T-helper 2 cell treated with Interferon-gamma antibody and Interleukin-4, amounts not matched to agents 5 μg/mL and 100 μg/mL, for 36 hours (primary cell): ENCODE data around the gene LYRM2.

Experiments
- DNase-seq: peaks from one replicate; pipeline ENCODE4 v3.0.0; 2021; ENCODE audit warnings: low spot score
- H3K27ac Mint-ChIP-seq: one replicate; pipeline ENCODE4 v1.8.0; 2021; ENCODE audit warnings: mild to moderate bottlenecking, mixed read lengths
- H3K27me3 Mint-ChIP-seq: one replicate; pipeline ENCODE4 v1.8.0; 2021; ENCODE audit warnings: low read depth, mixed read lengths
- H3K36me3 Mint-ChIP-seq: one replicate; pipeline ENCODE4 v1.8.0; 2021; ENCODE audit warnings: low read depth, mixed read lengths
- H3K4me1 Mint-ChIP-seq: one replicate; pipeline ENCODE4 v1.8.0; 2021; ENCODE audit warnings: low read depth, mixed read lengths
- H3K4me3 Mint-ChIP-seq: one replicate; pipeline ENCODE4 v1.8.0; 2022; ENCODE audit warnings: mild to moderate bottlenecking, moderate library complexity, mixed read lengths
- H3K9me3 Mint-ChIP-seq: one replicate; pipeline ENCODE4 v1.8.0; 2021; ENCODE audit warnings: mixed read lengths

The LYRM2 gene

GRCh38 chr6:89597988-89598387 lies 40.6 kb downstream of the LYRM2 start:
- H3K36me3 Mint-ChIP-seq = peaks cover 13% of the 10 kb centered on the region
- H3K27ac Mint-ChIP-seq = no peak overlapping the region
- no peaks in the 10 kb centered on the region for H3K27me3 Mint-ChIP-seq
- DNase-seq = no peak
- peak overlapping the region; percentile 39 for H3K4me3 Mint-ChIP-seq
- H3K9me3 Mint-ChIP-seq = peaks cover 22% of the 10 kb centered on the region
- H3K4me1 Mint-ChIP-seq = peaks cover 28% of the 10 kb centered on the region

- Mint-ChIP-seq H3K4me1 (peaks cover 28% of the 10 kb centered on the region), H3K9me3 (peaks cover 22% of the 10 kb centered on the region), H3K4me3 (peak overlapping the region; percentile 52), H3K27ac (no peak overlapping the region), H3K36me3 (peaks cover 13% of the 10 kb centered on the region), H3K27me3 (no peaks in the 10 kb centered on the region)
- DNase-seq = no peak
Observed at GRCh38 chr6:89597372-89597771, 41.2 kb downstream of the LYRM2 start.

- no peaks in the 10 kb centered on the region for H3K27me3 Mint-ChIP-seq
- peaks cover 22% of the 10 kb centered on the region for H3K9me3 Mint-ChIP-seq
- peaks cover 13% of the 10 kb centered on the region for H3K36me3 Mint-ChIP-seq
- no peak for DNase-seq
- H3K4me3 Mint-ChIP-seq = peak overlapping the region; percentile 11
- H3K27ac Mint-ChIP-seq = peak overlapping the region; percentile 90
- peaks cover 28% of the 10 kb centered on the region for H3K4me1 Mint-ChIP-seq
Observed at GRCh38 chr6:89596484-89596883, 42.1 kb downstream of the LYRM2 start.

- Mint-ChIP-seq H3K27me3 (no peaks in the 10 kb centered on the region), H3K4me3 (peak overlapping the region; percentile 11), H3K27ac (peak overlapping the region; percentile 90), H3K4me1 (peaks cover 28% of the 10 kb centered on the region), H3K9me3 (peaks cover 22% of the 10 kb centered on the region), H3K36me3 (peaks cover 13% of the 10 kb centered on the region)
- DNase-seq = no peak
Observed at GRCh38 chr6:89596056-89596455, 42.5 kb downstream of the LYRM2 start.

GRCh38 chr6:89591745-89592144 lies 46.8 kb downstream of the LYRM2 start:
- Mint-ChIP-seq H3K27me3 (no peaks in the 10 kb centered on the region), H3K9me3 (peaks cover 10% of the 10 kb centered on the region), H3K36me3 (peaks cover 10% of the 10 kb centered on the region), H3K4me3 (no peak overlapping the region), H3K27ac (no peak overlapping the region), H3K4me1 (peaks cover 13% of the 10 kb centered on the region)
- DNase-seq = no peak

GRCh38 chr6:89590133-89590532 lies 48.4 kb downstream of the LYRM2 start:
- Mint-ChIP-seq H3K9me3 (no peaks in the 10 kb centered on the region), H3K4me1 (no peaks in the 10 kb centered on the region), H3K27ac (no peak overlapping the region), H3K27me3 (no peaks in the 10 kb centered on the region), H3K36me3 (no peaks in the 10 kb centered on the region), H3K4me3 (no peak overlapping the region)
- no peak for DNase-seq

GRCh38 chr6:89589297-89590025 lies 49.1 kb downstream of the LYRM2 start:
- Mint-ChIP-seq H3K4me1 (no peaks in the 10 kb centered on the region), H3K36me3 (no peaks in the 10 kb centered on the region), H3K4me3 (no peak overlapping the region), H3K27ac (no peak overlapping the region), H3K27me3 (no peaks in the 10 kb centered on the region), H3K9me3 (no peaks in the 10 kb centered on the region)
- no peak for DNase-seq

GRCh38 chr6:89585154-89585553 lies 53.4 kb downstream of the LYRM2 start:
- Mint-ChIP-seq H3K27me3 (peaks cover 4% of the 10 kb centered on the region), H3K4me3 (no peak overlapping the region), H3K4me1 (no peaks in the 10 kb centered on the region), H3K9me3 (no peaks in the 10 kb centered on the region), H3K36me3 (no peaks in the 10 kb centered on the region), H3K27ac (no peak overlapping the region)
- DNase-seq = no peak

- DNase-seq = no peak
- H3K9me3 Mint-ChIP-seq = no peaks in the 10 kb centered on the region
- H3K27ac Mint-ChIP-seq = no peak overlapping the region
- peaks cover 4% of the 10 kb centered on the region for H3K27me3 Mint-ChIP-seq
- H3K4me1 Mint-ChIP-seq = no peaks in the 10 kb centered on the region
- no peaks in the 10 kb centered on the region for H3K36me3 Mint-ChIP-seq
- no peak overlapping the region for H3K4me3 Mint-ChIP-seq
Observed at GRCh38 chr6:89584539-89584938, 54.0 kb downstream of the LYRM2 start.

GRCh38 chr6:89583559-89583958 lies 55.0 kb downstream of the LYRM2 start:
- Mint-ChIP-seq H3K27ac (no peak overlapping the region), H3K36me3 (no peaks in the 10 kb centered on the region), H3K9me3 (no peaks in the 10 kb centered on the region), H3K4me3 (no peak overlapping the region), H3K4me1 (no peaks in the 10 kb centered on the region), H3K27me3 (peaks cover 4% of the 10 kb centered on the region)
- DNase-seq = no peak

- peaks cover 4% of the 10 kb centered on the region for H3K27me3 Mint-ChIP-seq
- H3K4me1 Mint-ChIP-seq = no peaks in the 10 kb centered on the region
- no peak for DNase-seq
- H3K36me3 Mint-ChIP-seq = no peaks in the 10 kb centered on the region
- H3K9me3 Mint-ChIP-seq = no peaks in the 10 kb centered on the region
- no peak overlapping the region for H3K4me3 Mint-ChIP-seq
- no peak overlapping the region for H3K27ac Mint-ChIP-seq
Observed at GRCh38 chr6:89582669-89583325, 55.8 kb downstream of the LYRM2 start.

- H3K27ac Mint-ChIP-seq = no peak overlapping the region
- DNase-seq = no peak
Observed at GRCh38 chr6:89581689-89582088, 56.9 kb downstream of the LYRM2 start.

GRCh38 chr6:89580997-89581666 lies 57.4 kb downstream of the LYRM2 start:
- H3K4me1 Mint-ChIP-seq = no peaks in the 10 kb centered on the region
- peaks cover 9% of the 10 kb centered on the region for H3K27me3 Mint-ChIP-seq
- no peak overlapping the region for H3K27ac Mint-ChIP-seq
- no peak overlapping the region for H3K4me3 Mint-ChIP-seq
- no peaks in the 10 kb centered on the region for H3K9me3 Mint-ChIP-seq
- H3K36me3 Mint-ChIP-seq = no peaks in the 10 kb centered on the region
- no peak for DNase-seq

More at GRCh38 chr6:89581689-89582088, 56.9 kb downstream of the LYRM2 start:
- peaks cover 9% of the 10 kb centered on the region for H3K27me3 Mint-ChIP-seq
- H3K9me3 Mint-ChIP-seq = no peaks in the 10 kb centered on the region
- no peaks in the 10 kb centered on the region for H3K36me3 Mint-ChIP-seq
- no peaks in the 10 kb centered on the region for H3K4me1 Mint-ChIP-seq
- H3K4me3 Mint-ChIP-seq = no peak overlapping the region

GRCh38 chr6:89575562-89575960 lies 63.0 kb downstream of the LYRM2 start:
- no peak overlapping the region for H3K27ac Mint-ChIP-seq
- DNase-seq = no peak
- no peaks in the 10 kb centered on the region for H3K9me3 Mint-ChIP-seq
- no peak overlapping the region for H3K4me3 Mint-ChIP-seq
- peaks cover 6% of the 10 kb centered on the region for H3K27me3 Mint-ChIP-seq
- H3K4me1 Mint-ChIP-seq = peaks cover 3% of the 10 kb centered on the region
- no peaks in the 10 kb centered on the region for H3K36me3 Mint-ChIP-seq
